ENCODE results near the gene PLBD2. TPM values are rescaled to one million over a fixed set of nuclear protein-coding genes. Genes with fewer than 3 reads are reported as not detected.

Gene PLBD2
- total RNA-seq, 1 experiment from 2014 or later = 31.4 TPM

DNA sequence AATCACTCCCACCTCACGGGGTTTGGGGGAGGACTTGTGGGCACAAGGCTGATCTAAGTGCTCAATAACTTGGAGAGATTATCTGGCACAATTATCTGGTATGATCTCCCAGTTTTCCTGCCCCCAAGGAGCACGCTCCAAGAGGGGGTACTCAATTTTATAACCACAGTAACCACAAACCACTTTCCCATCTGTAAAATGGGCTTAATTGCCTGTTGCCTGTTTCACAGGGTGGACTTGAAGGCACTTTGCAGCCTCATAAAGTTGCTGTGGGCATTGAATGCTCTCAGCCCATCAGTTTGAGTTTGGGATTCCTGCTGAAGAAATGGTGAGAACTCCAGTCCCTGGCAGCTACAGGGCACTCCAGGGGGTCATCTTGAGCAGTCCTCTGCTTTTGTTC lies 27.9 kb upstream of the PLBD2 start:
- H2BK12ac ChIP-seq (ENCODE audit: insufficient read length, low read depth, low read length) = no peak overlapping the region
- Mint-ChIP-seq H3K36me3 (ENCODE audit: insufficient read depth in 1 of 3, low read depth in 3 of 3) (peaks cover 0 to 38% (median 24%) of the 10 kb centered on the region in 3 experiments; a peak in 5 of 7 replicates), H3K4me1 (peaks cover 15 to 16% of the 10 kb centered on the region in 2 experiments), H3K27ac (peak overlapping the region in 1 of 3 experiments; percentile 60; a peak in 1 of 7 replicates), H3K4me3 (no peak overlapping the region), H3K9me3 (no peaks in the 10 kb centered on the region), H3K27me3 (ENCODE audit: low read depth) (peaks cover 17% of the 10 kb centered on the region)
- H3K79me2 ChIP-seq (ENCODE audit: insufficient read depth, low read length) = no peaks in the 10 kb centered on the region
- no peak overlapping the region for H4K8ac ChIP-seq (replicated peaks; ENCODE audit: insufficient read length, low read depth, low read length)
- TF ChIP-seq, protein P1, sequence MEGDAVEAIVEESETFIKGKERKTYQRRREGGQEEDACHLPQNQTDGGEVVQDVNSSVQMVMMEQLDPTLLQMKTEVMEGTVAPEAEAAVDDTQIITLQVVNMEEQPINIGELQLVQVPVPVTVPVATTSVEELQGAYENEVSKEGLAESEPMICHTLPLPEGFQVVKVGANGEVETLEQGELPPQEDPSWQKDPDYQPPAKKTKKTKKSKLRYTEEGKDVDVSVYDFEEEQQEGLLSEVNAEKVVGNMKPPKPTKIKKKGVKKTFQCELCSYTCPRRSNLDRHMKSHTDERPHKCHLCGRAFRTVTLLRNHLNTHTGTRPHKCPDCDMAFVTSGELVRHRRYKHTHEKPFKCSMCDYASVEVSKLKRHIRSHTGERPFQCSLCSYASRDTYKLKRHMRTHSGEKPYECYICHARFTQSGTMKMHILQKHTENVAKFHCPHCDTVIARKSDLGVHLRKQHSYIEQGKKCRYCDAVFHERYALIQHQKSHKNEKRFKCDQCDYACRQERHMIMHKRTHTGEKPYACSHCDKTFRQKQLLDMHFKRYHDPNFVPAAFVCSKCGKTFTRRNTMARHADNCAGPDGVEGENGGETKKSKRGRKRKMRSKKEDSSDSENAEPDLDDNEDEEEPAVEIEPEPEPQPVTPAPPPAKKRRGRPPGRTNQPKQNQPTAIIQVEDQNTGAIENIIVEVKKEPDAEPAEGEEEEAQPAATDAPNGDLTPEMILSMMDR (conservative IDR thresholded peaks at IDR 0.05) = no peak
- no peak overlapping the region for H2BK15ac ChIP-seq (ENCODE audit: low read depth, low read length)
- no peak overlapping the region for H2AFZ ChIP-seq (ENCODE audit: low read length)
- no peaks in the 10 kb centered on the region for H4K20me1 ChIP-seq (ENCODE audit: control insufficient read depth, insufficient read depth, insufficient read length)
- no peak overlapping the region for H2BK5ac ChIP-seq (ENCODE audit: insufficient read length, low read length)
- H3K4me2 ChIP-seq (ENCODE audit: insufficient read depth, insufficient read length, low read length) = no peak overlapping the region
- peaks cover 3% of the 10 kb centered on the region; the same call in 1 of the 2 replicates for H3K27me3 ChIP-seq (ENCODE audit: insufficient read depth, low read length)
- no peak for DNase-seq
- H4K5ac ChIP-seq (ENCODE audit: insufficient read length, low read depth, low read length) = no peak overlapping the region
- H3K4ac ChIP-seq (ENCODE audit: low read depth, low read length) = no peak overlapping the region
- no peaks in the 10 kb centered on the region for H3K9me3 ChIP-seq (ENCODE audit: control insufficient read depth, low read depth, low read length)
- H4K91ac ChIP-seq (ENCODE audit: insufficient read length, low read depth, low read length) = no peak overlapping the region
- no peak overlapping the region for H2AK5ac ChIP-seq (ENCODE audit: insufficient read length, low read length)
- no peak overlapping the region for H3K56ac ChIP-seq (ENCODE audit: insufficient read length, low read depth, low read length)
- H3T11ph ChIP-seq (ENCODE audit: low read length) = no peak overlapping the region
- H3K18ac ChIP-seq (ENCODE audit: insufficient read length, low read depth, low read length) = no peak overlapping the region
- H3K27ac ChIP-seq (ENCODE audit: insufficient read length, low read depth, low read length) = no peak overlapping the region
- H3K79me1 ChIP-seq (ENCODE audit: insufficient read depth, low read depth, low read length, poor library complexity, severe bottlenecking) = no peaks in the 10 kb centered on the region
- no peak overlapping the region for H2BK20ac ChIP-seq (ENCODE audit: low read depth, low read length, poor library complexity, severe bottlenecking)
- H3K14ac ChIP-seq (ENCODE audit: insufficient read depth, low read length) = no peak overlapping the region
- no CpG with 5 or more reads among the region's 2 CpGs for WGBS (ENCODE audit: extremely low coverage, insufficient read length, low lambda C conversion rate)
- H3K23me2 ChIP-seq (ENCODE audit: insufficient read length, low read depth, low read length, poor library complexity, severe bottlenecking) = peaks cover 8% of the 10 kb centered on the region
- no peak overlapping the region for H2BK120ac ChIP-seq (ENCODE audit: low read depth, low read length, poor library complexity, severe bottlenecking)
- H3K9ac ChIP-seq (ENCODE audit: extremely low read depth, insufficient read length, low read length) = no peak overlapping the region
- H3K4me1 ChIP-seq (ENCODE audit: insufficient read depth, low read length) = no peaks in the 10 kb centered on the region
- H3K23ac ChIP-seq (ENCODE audit: insufficient read length, low read depth, low read length) = no peak overlapping the region
